Calu3 (cell line): Measurements from ENCODE around the gene TMEM126A. TPM values are rescaled to one million over a fixed set of nuclear protein-coding genes. Genes with fewer than 3 reads are reported as not detected.
A peak's percentile ranks its signal among the peaks of the same experiment; 100 is the strongest.

ENCODE experiments used
- BruUV-seq: library from RNA; stranded (reverse); fragments of 400-500 nt; replicated peaks from 2 replicates; lab custom pipeline; 2021; lab: Mats Ljungman, UMichigan
- CTCF ChIA-PET: fragments of 300-600 bp; sonication (Branson Sonifier 250); formaldehyde crosslinking; loops from one replicate; lab custom pipeline; 2022; ENCODE audit warnings: antibody characterized with exemption; lab: Charles Lee
- DNase-seq: peaks from one replicate; pipeline ENCODE4 v3.0.0; 2022
- H3K27ac Mint-ChIP-seq: one replicate; pipeline ENCODE4 v1.8.0; 2022; ENCODE audit warnings: mixed read lengths; ENCODE audit not compliant: unreplicated experiment
- H3K27me3 Mint-ChIP-seq: one replicate; pipeline ENCODE4 v1.8.0; 2022; ENCODE audit warnings: mixed read lengths; ENCODE audit not compliant: unreplicated experiment
- H3K36me3 Mint-ChIP-seq: one replicate; pipeline ENCODE4 v1.8.0; 2022; ENCODE audit warnings: mild to moderate bottlenecking, moderate library complexity, mixed read lengths; ENCODE audit not compliant: insufficient read depth, unreplicated experiment
- H3K4me1 Mint-ChIP-seq: one replicate; pipeline ENCODE4 v1.8.0; 2022; ENCODE audit warnings: mild to moderate bottlenecking, low read depth, mixed read lengths; ENCODE audit not compliant: unreplicated experiment
- H3K4me3 Mint-ChIP-seq: one replicate; pipeline ENCODE4 v1.8.0; 2022; ENCODE audit warnings: mild to moderate bottlenecking, low read depth, moderate library complexity, mixed read lengths; ENCODE audit not compliant: unreplicated experiment
- H3K9me3 Mint-ChIP-seq: one replicate; pipeline ENCODE4 v1.8.0; 2022; ENCODE audit warnings: low read depth, mixed read lengths; ENCODE audit not compliant: unreplicated experiment
- CTCF ChIP-seq: fragments of 200-600 bp; IDR thresholded peaks from one replicate; pipeline ENCODE4 v1.8.0; 2022; ENCODE audit warnings: antibody characterized with exemption; ENCODE audit not compliant: unreplicated experiment
- intact Hi-C: fragments of 100-400 bp; cut with micrococcal nuclease; formaldehyde crosslinking; loops from one replicate; pipeline ENCODE4 v1.10.0; 2022; ENCODE audit not compliant: unreplicated experiment
- total RNA-seq: library from RNA; stranded (reverse); gene quantifications from 2 replicates; pipeline ENCODE4 v1.2.3, GENCODE V29; 2022

The TMEM126A gene
- total RNA-seq, 1 experiment from 2014 or later = 22.9 TPM

GRCh38 chr11:85663753-85664614, 16.2 kb downstream of the TMEM126A start:
- H3K4me3 Mint-ChIP-seq = peak overlapping the region; percentile 87
- peaks cover 58% of the 10 kb centered on the region for H3K36me3 Mint-ChIP-seq
- CTCF ChIA-PET = interaction anchor here (0.6 kb wide), 1 partner anchor 141 kb away, joined by 4 read pairs; no protein-coding TSS in a partner anchor
- DNase-seq = peak; percentile 76
- no peaks in the 10 kb centered on the region for H3K4me1 Mint-ChIP-seq
- intact Hi-C loops = loop anchor here (5.0 kb wide), 1 partner anchor 67 kb away; no protein-coding TSS in a partner anchor
- H3K27ac Mint-ChIP-seq = peak overlapping the region; percentile 76
- no peaks in the 10 kb centered on the region for H3K27me3 Mint-ChIP-seq
- no peak for TF ChIP-seq CTCF
- H3K9me3 Mint-ChIP-seq = no peaks in the 10 kb centered on the region
- no TSS peak for BruUV-seq

GRCh38 chr11:85664615-85665481, 17.1 kb downstream of the TMEM126A start, which contains the start of gene CREBZF:
Gene CREBZF (minus strand): TSS chr11:85665129. CDS start chr11:85664875, 254 bp downstream.
- TF ChIP-seq CTCF = no peak
- Mint-ChIP-seq H3K9me3 (no peaks in the 10 kb centered on the region), H3K4me3 (peak within 1 kb of the TSS; percentile 87), H3K27ac (peak within 1 kb of the TSS; percentile 76), H3K36me3 (peaks cover 53% of the 10 kb centered on the region), H3K27me3 (no peaks in the 10 kb centered on the region), H3K4me1 (no peaks in the 10 kb centered on the region)
- CTCF ChIA-PET = interaction anchor here (0.6 kb wide), 1 partner anchor 142 kb away, joined by 4 read pairs; no protein-coding TSS in a partner anchor
- peak; percentile 91 for DNase-seq
- intact Hi-C loops = loop anchor here (1.0 to 5.0 kb wide), 2 partner anchors 68 to 189 kb away; no protein-coding TSS in a partner anchor
- BruUV-seq = no TSS peak

- peaks cover 44% of the 10 kb centered on the region for H3K36me3 Mint-ChIP-seq
- no TSS peak for BruUV-seq
- TF ChIP-seq CTCF = no peak
- H3K4me3 Mint-ChIP-seq = no peak overlapping the region
- intact Hi-C loops = loop anchor here (1.0 kb wide), 1 partner anchor 189 kb away; no protein-coding TSS in a partner anchor
- CTCF ChIA-PET = no interaction called here
- no peaks in the 10 kb centered on the region for H3K4me1 Mint-ChIP-seq
- no peak for DNase-seq
- H3K27ac Mint-ChIP-seq = peak overlapping the region; percentile 76
- H3K9me3 Mint-ChIP-seq = no peaks in the 10 kb centered on the region
- H3K27me3 Mint-ChIP-seq = no peaks in the 10 kb centered on the region
These were observed 18.0 kb downstream of the TMEM126A start for GRCh38 chr11:85665733-85666132.

- intact Hi-C loops = no loop called here
- H3K27me3 Mint-ChIP-seq = no peaks in the 10 kb centered on the region
- no TSS peak for BruUV-seq
- TF ChIP-seq CTCF = no peak
- H3K9me3 Mint-ChIP-seq = no peaks in the 10 kb centered on the region
- H3K4me3 Mint-ChIP-seq = no peak overlapping the region
- H3K36me3 Mint-ChIP-seq = peaks cover 36% of the 10 kb centered on the region
- CTCF ChIA-PET = no interaction called here
- no peaks in the 10 kb centered on the region for H3K4me1 Mint-ChIP-seq
- H3K27ac Mint-ChIP-seq = no peak overlapping the region
- no peak for DNase-seq
These were observed 18.9 kb downstream of the TMEM126A start for GRCh38 chr11:85666687-85667086.
